Liver (tissue), 9 donors: Measurements from ENCODE around the gene PRKD1. TPM values are rescaled to one million over a fixed set of nuclear protein-coding genes. Genes with fewer than 3 reads are reported as not detected.

Source experiments
- DNase-seq: peaks from one replicate; pipeline ENCODE4 v3.0.0-alpha.2; 2017; ENCODE audit warnings: low spot score
- H3K27ac ChIP-seq, 2 donors: one replicate each; pipeline ENCODE4 v1.7.0; 2013; ENCODE audit warnings: inconsistent platforms in 2 of 2, low read length in 2 of 2, control low read depth in 1 of 2, low read depth in 1 of 2, mild to moderate bottlenecking in 1 of 2
- H3K27me3 ChIP-seq, 4 donors: one replicate each; pipeline versions ENCODE4 v1.6.1 to v1.7.0; 2013; ENCODE audit warnings: low read length in 3 of 4, inconsistent platforms in 1 of 4, mild to moderate bottlenecking in 1 of 4, moderate library complexity in 1 of 4; ENCODE audit not compliant: control insufficient read depth in 4 of 4, insufficient read depth in 4 of 4
- H3K36me3 ChIP-seq, 4 donors: one replicate each; pipeline versions ENCODE4 v1.6.1 to v1.7.0; 2013; ENCODE audit warnings: low read length in 3 of 4, mild to moderate bottlenecking in 3 of 4, low read depth in 1 of 4, moderate library complexity in 1 of 4; ENCODE audit not compliant: control insufficient read depth in 4 of 4, insufficient read depth in 3 of 4
- H3K4me1 ChIP-seq, 4 donors: one replicate each; pipeline versions ENCODE4 v1.6.1 to v1.7.0; 2013; ENCODE audit warnings: low read length in 3 of 4, mild to moderate bottlenecking in 3 of 4, moderate library complexity in 1 of 4; ENCODE audit not compliant: control insufficient read depth in 4 of 4, insufficient read depth in 4 of 4
- H3K4me3 ChIP-seq, 3 donors: one replicate each; pipeline versions ENCODE4 v1.6.1 to v1.7.0; 2013; ENCODE audit warnings: low read length in 3 of 3, control low read depth in 1 of 3, low read depth in 1 of 3, mild to moderate bottlenecking in 1 of 3
- H3K9ac ChIP-seq, 2 donors: one replicate each; pipeline ENCODE4 v1.7.0; 2013; ENCODE audit warnings: low read length in 2 of 2, mild to moderate bottlenecking in 2 of 2, moderate library complexity in 2 of 2, control low read depth in 1 of 2, low read depth in 1 of 2
- H3K9me3 ChIP-seq, 4 donors: one replicate each; pipeline versions ENCODE4 v1.6.1 to v1.7.0; 2013; ENCODE audit warnings: low read length in 3 of 4; ENCODE audit not compliant: control insufficient read depth in 4 of 4
- ATF3 ChIP-seq: IDR thresholded peaks from 2 replicates; pipeline ENCODE4 v1.6.1; 2016; ENCODE audit warnings: antibody characterized with exemption
- CTCF ChIP-seq: fragments of 150-350 bp; IDR thresholded peaks from 2 replicates; pipeline ENCODE4 v1.5.1; 2017; ENCODE audit warnings: improper control_type of control experiment, low read depth, low read length; ENCODE audit not compliant: missing input control
- EGR1 ChIP-seq, 2 donors: IDR thresholded peaks; 2 replicates each; pipeline ENCODE4 v1.6.1; 2016 to 2018; ENCODE audit warnings: antibody characterized with exemption in 2 of 2, low read depth in 2 of 2
- FOXA1 ChIP-seq: IDR thresholded peaks from 2 replicates; pipeline ENCODE4 v1.6.1; 2016; ENCODE audit warnings: antibody characterized with exemption
- FOXA2 ChIP-seq: IDR thresholded peaks from 2 replicates; pipeline ENCODE4 v1.6.1; 2016; ENCODE audit warnings: antibody characterized with exemption
- GABPA ChIP-seq, 2 donors: IDR thresholded peaks in 1 of 2; conservative IDR thresholded peaks in 1 of 2; 2 replicates each; pipeline ENCODE4 v1.6.1; 2016; ENCODE audit warnings: antibody characterized with exemption in 2 of 2, mild to moderate bottlenecking in 1 of 2, moderate library complexity in 1 of 2
- HNF4A ChIP-seq, 2 donors: conservative IDR thresholded peaks; 2 replicates each; pipeline ENCODE4 v1.6.1; 2016; ENCODE audit warnings: antibody characterized with exemption in 2 of 2, mild to moderate bottlenecking in 2 of 2
- HNF4G ChIP-seq: IDR thresholded peaks from 2 replicates; pipeline ENCODE4 v1.6.1; 2016; ENCODE audit warnings: antibody characterized with exemption
- JUND ChIP-seq, 2 donors: IDR thresholded peaks; 2 replicates each; pipeline ENCODE4 v1.6.1; 2016; ENCODE audit warnings: antibody characterized with exemption in 2 of 2
- MAX ChIP-seq: IDR thresholded peaks from 2 replicates; pipeline ENCODE4 v1.6.1; 2016; ENCODE audit warnings: antibody characterized with exemption
- NR2F2 ChIP-seq: IDR thresholded peaks from 2 replicates; pipeline ENCODE4 v1.6.1; 2016; ENCODE audit warnings: antibody characterized with exemption
- RAD21 ChIP-seq, 2 donors: IDR thresholded peaks; 2 replicates each; pipeline ENCODE4 v1.6.1; 2016; ENCODE audit warnings: antibody characterized with exemption in 2 of 2, mild to moderate bottlenecking in 2 of 2
- REST ChIP-seq: IDR thresholded peaks from 2 replicates; pipeline ENCODE4 v1.6.1; 2016; ENCODE audit warnings: antibody characterized with exemption, mild to moderate bottlenecking
- RXRA ChIP-seq, 2 donors: IDR thresholded peaks; 2 replicates each; pipeline ENCODE4 v1.6.1; 2017 to 2018; ENCODE audit warnings: antibody characterized with exemption in 2 of 2, mild to moderate bottlenecking in 1 of 2
- SP1 ChIP-seq: IDR thresholded peaks from 2 replicates; pipeline ENCODE4 v1.6.1; 2018; ENCODE audit warnings: antibody characterized with exemption, mild to moderate bottlenecking
- TAF1 ChIP-seq: conservative IDR thresholded peaks from 2 replicates; pipeline ENCODE4 v1.6.1; 2016; ENCODE audit warnings: antibody characterized with exemption, mild to moderate bottlenecking
- YY1 ChIP-seq: IDR thresholded peaks from 2 replicates; pipeline ENCODE4 v1.6.1; 2016; ENCODE audit warnings: antibody characterized with exemption, mild to moderate bottlenecking
- ZBTB33 ChIP-seq: IDR thresholded peaks from 2 replicates; pipeline ENCODE4 v1.6.1; 2016; ENCODE audit warnings: antibody characterized with exemption
- WGBS: extraction: QIAGEN DNeasy Blood & Tissue Kit; methylation state at CpG from one replicate; pipeline ENCODE4 v1.1.7; 2013; 5-methylcytosine and 5-hydroxymethylcytosine counted together
- polyA plus RNA-seq, 2 donors: library from polyadenylated mRNA; stranded (reverse) in 1 of 2; unstranded in 1 of 2; fragments of 200-250 nt in 1 of 2; fragments of >200 nt in 1 of 2; fragmentation: Nextera tagmentation in 1 of 2; extraction: Ambion mirVana in 1 of 2; gene quantifications; one replicate each; pipeline versions ENCODE4 v1.2.1 to v1.2.3, GENCODE V29; 2013 to 2015
- total RNA-seq, 2 donors: library from RNA; depleted of rRNA; stranded (reverse); fragments of >200 nt; gene quantifications; one replicate each; pipeline ENCODE4 v1.2.3, GENCODE V29; 2014
- donor health status: healthy.
- donor health status: healthy.
- donor health status: healthy.
- donor health status: healthy.
- donor health status: healthy.

The PRKD1 gene
- total and polyA plus RNA-seq, 4 donors, result 0.85 to 5.0 (median 0.99) TPM

GRCh38 chr14:29832042-29832441 lies 95.6 kb downstream of the PRKD1 start:
- no peak for DNase-seq
- Histone ChIP-seq H3K27ac (no peak overlapping the region), H3K27me3 (no peaks in the 10 kb centered on the region), H3K4me3 (no peak overlapping the region), H3K4me1 (no peaks in the 10 kb centered on the region), H3K9me3 (no peaks in the 10 kb centered on the region), H3K9ac (no peak overlapping the region), H3K36me3 (no peaks in the 10 kb centered on the region)
- WGBS, result 94% methylated on average over 3 of the region's 3 CpGs
- TF ChIP-seq RXRA (IDR thresholded peaks at IDR 0.05), result no peak
- no peak for TF ChIP-seq MAX
- TF ChIP-seq ATF3, result no peak
- TF ChIP-seq HNF4A (conservative IDR thresholded peaks at IDR 0.05), result no peak
- no peak for TF ChIP-seq FOXA2
- no peak for TF ChIP-seq REST
- TF ChIP-seq RAD21 (IDR thresholded peaks at IDR 0.05), result no peak
- no peak for TF ChIP-seq HNF4G
- TF ChIP-seq SP1, result no peak
- no peak for TF ChIP-seq GABPA (IDR thresholded peaks at IDR 0.05 in 1 of 2, conservative IDR thresholded peaks at IDR 0.05 in 1 of 2)

GRCh38 chr14:29829851-29830250 lies 97.8 kb downstream of the PRKD1 start:
- H3K27me3 ChIP-seq, result no peaks in the 10 kb centered on the region
- H3K4me3 ChIP-seq, result no peak overlapping the region
- no peaks in the 10 kb centered on the region for H3K4me1 ChIP-seq
- H3K27ac ChIP-seq, result no peak overlapping the region
- TF ChIP-seq SP1 (no peak), YY1 (no peak), HNF4G (no peak), GABPA (IDR thresholded peaks at IDR 0.05 in 1 of 2, conservative IDR thresholded peaks at IDR 0.05 in 1 of 2) (no peak), CTCF (no peak), RAD21 (IDR thresholded peaks at IDR 0.05) (no peak), TAF1 (no peak), JUND (IDR thresholded peaks at IDR 0.05) (no peak), FOXA2 (no peak), FOXA1 (no peak), RXRA (IDR thresholded peaks at IDR 0.05) (no peak), REST (no peak), MAX (no peak), EGR1 (IDR thresholded peaks at IDR 0.05; ENCODE audit: low read depth in 2 of 2) (no peak), HNF4A (conservative IDR thresholded peaks at IDR 0.05) (no peak), NR2F2 (no peak), ZBTB33 (no peak), ATF3 (no peak)
- no peaks in the 10 kb centered on the region for H3K36me3 ChIP-seq
- no peaks in the 10 kb centered on the region for H3K9me3 ChIP-seq
- no peak for DNase-seq
- H3K9ac ChIP-seq, result no peak overlapping the region
- 83% methylated on average over 2 of the region's 2 CpGs for WGBS
